ENCODE results near the gene ANO7. TPM values are rescaled to one million over a fixed set of nuclear protein-coding genes. Genes with fewer than 3 reads are reported as not detected.

The ANO7 gene
- total and polyA plus RNA-seq, 2 experiments from 2014 or later = 0.22 to 2.6 TPM

DNA sequence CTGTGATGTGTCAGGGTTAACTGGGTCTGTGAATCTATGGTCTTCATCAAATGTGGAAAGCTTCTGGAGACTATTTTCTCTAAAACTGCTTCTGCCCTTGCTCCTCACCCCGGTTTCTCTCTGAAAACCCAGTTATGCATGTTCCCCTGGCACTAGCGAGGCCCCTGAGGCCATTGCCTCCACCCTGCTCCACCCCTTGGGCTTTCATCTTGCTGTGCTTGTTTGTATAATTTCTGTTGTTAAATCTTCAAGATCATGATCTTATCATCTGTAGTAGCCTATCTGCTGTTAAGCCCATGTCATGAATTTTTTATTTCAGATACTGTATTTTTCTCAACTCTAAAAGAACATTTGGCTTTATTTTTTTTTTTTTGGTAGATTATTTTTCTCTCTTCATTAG is 14.9 kb upstream of the ANO7 start:
- Histone ChIP-seq H3K9me3 (ENCODE audit: low read depth) (no peaks in the 10 kb centered on the region), H3K9me2 (ENCODE audit: insufficient read depth) (no peaks in the 10 kb centered on the region), H3K4me2 (ENCODE audit: unreplicated experiment) (no peak overlapping the region), H3K4me3 (no peak overlapping the region), H3K4me1 (ENCODE audit: insufficient read depth) (no peaks in the 10 kb centered on the region), H3K36me3 (ENCODE audit: low read depth) (peaks cover 29% of the 10 kb centered on the region), H3K27ac (no peak overlapping the region), H3F3A (ENCODE audit: insufficient read depth) (0 out of 2 replicates have a peak, but pooled peaks cover 6% of the 10 kb centered on the region), H4K20me1 (ENCODE audit: insufficient read depth) (no peaks in the 10 kb centered on the region), H2AFZ (no peak overlapping the region), H3K27me3 (replicated peaks; ENCODE audit: insufficient read depth) (no peaks in the 10 kb centered on the region), H3K9ac (no peak overlapping the region), H3K79me2 (ENCODE audit: insufficient read depth) (no peaks in the 10 kb centered on the region)
- TF ChIP-seq EZH2 (IDR thresholded peaks at IDR 0.05; ENCODE audit: insufficient read depth, poor library complexity, severe bottlenecking) (no peak), EZH2phosphoT487 (IDR thresholded peaks at IDR 0.05; ENCODE audit: insufficient read depth, low read depth) (no peak)
- in situ Hi-C loops (cut with MboI) = no loop called here
- 49 to 57% methylated on average over 2 of the region's 2 CpGs for WGBS, 2 experiments (ENCODE audit: low coverage in 1 of 2, low lambda C conversion rate in 2 of 2, missing lambda C conversion rate in 2 of 2)
- DNase-seq = no peak

DNA sequence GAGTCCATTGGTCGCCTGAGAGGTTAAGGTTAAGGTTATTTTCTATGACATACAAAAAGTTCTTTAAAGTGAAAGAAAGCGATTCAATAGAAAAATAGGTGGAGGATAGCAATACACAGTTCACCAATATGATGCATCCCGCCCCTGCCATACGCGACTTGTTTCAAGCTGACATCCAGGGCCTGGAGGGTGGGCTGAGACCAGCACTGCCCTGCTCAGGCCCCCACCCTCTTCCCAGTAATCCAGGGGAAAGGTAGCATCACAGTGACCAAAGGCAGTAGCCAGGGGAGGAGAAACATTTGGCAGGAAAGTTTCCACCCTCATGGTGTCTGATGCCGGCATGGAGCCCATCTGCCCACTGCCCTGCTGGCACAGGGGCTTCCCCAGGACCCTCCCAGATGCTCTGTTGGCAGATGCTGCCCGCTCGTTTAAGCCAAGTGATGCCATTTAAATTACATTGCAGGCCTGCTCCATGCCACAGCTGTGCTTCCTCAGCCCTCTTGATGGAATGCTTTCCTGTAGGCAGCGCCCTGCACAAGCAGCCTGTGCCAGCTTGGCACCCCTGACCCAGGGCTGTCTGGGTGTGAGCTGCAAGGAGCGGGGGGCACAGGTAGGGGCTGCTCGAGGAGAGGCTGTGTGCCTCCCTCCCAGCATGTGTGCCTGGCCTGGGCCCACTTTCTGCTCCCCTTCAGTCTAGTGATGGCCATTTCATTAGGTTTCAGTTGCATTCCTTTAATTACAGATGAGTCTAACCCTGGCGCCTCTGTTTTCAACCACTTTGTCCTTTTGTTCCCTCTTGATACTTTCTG is 10.7 kb upstream of the ANO7 start:
- peaks cover 19% of the 10 kb centered on the region for H3F3A ChIP-seq (ENCODE audit: insufficient read depth)
- in situ Hi-C loops (cut with MboI) = no loop called here
- no peaks in the 10 kb centered on the region for H3K79me2 ChIP-seq (ENCODE audit: insufficient read depth)
- H2AFZ ChIP-seq = no peak overlapping the region
- H3K27me3 ChIP-seq (replicated peaks; ENCODE audit: insufficient read depth) = no peaks in the 10 kb centered on the region
- H3K36me3 ChIP-seq (ENCODE audit: low read depth) = no peaks in the 10 kb centered on the region; the same call in 1 of the 2 replicates
- H3K4me3 ChIP-seq = no peak overlapping the region
- no peak overlapping the region for H3K27ac ChIP-seq
- no peak for DNase-seq
- H3K4me1 ChIP-seq (ENCODE audit: insufficient read depth) = peaks cover 13% of the 10 kb centered on the region
- no peak for TF ChIP-seq EZH2phosphoT487 (IDR thresholded peaks at IDR 0.05; ENCODE audit: insufficient read depth, low read depth)
- TF ChIP-seq EZH2 (IDR thresholded peaks at IDR 0.05; ENCODE audit: insufficient read depth, poor library complexity, severe bottlenecking) = no peak
- WGBS, 2 experiments (ENCODE audit: low coverage in 1 of 2, low lambda C conversion rate in 2 of 2, missing lambda C conversion rate in 2 of 2) = 94 to 95% methylated on average over 12 of the region's 12 CpGs
- H3K9ac ChIP-seq = no peak overlapping the region
- H4K20me1 ChIP-seq (ENCODE audit: insufficient read depth) = no peaks in the 10 kb centered on the region
- H3K9me3 ChIP-seq (ENCODE audit: low read depth) = no peaks in the 10 kb centered on the region
- no peak overlapping the region for H3K4me2 ChIP-seq (ENCODE audit: unreplicated experiment)
- no peaks in the 10 kb centered on the region for H3K9me2 ChIP-seq (ENCODE audit: insufficient read depth)

DNA sequence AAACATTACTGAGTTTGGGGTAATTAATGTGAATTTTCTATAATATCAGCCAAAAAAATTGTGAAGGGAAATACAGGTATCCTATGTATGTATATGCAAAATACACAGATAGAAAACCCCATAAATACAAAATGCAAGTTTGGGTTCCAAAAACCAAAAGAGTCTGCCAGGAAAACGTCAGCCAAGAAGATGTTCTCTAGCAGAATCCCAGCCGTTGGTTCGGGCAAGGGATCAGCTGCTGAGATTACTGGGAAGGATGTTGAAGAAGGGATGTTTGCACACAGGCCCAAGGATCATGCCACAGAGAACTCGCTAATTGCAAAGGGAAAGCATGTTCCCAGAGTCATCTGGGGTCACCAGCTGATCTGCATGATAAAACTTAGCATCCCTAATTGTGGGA is 9.5 kb upstream of the ANO7 start:
- H3K9ac ChIP-seq = no peak overlapping the region
- 32% methylated on average over 4 of the region's 4 CpGs for WGBS, 2 experiments (ENCODE audit: low coverage in 1 of 2, low lambda C conversion rate in 2 of 2, missing lambda C conversion rate in 2 of 2)
- no peak overlapping the region for H3K4me3 ChIP-seq
- H3K4me2 ChIP-seq (ENCODE audit: unreplicated experiment) = no peak overlapping the region
- TF ChIP-seq EZH2 (IDR thresholded peaks at IDR 0.05; ENCODE audit: insufficient read depth, poor library complexity, severe bottlenecking) = no peak
- no peak for TF ChIP-seq EZH2phosphoT487 (IDR thresholded peaks at IDR 0.05; ENCODE audit: insufficient read depth, low read depth)
- in situ Hi-C loops (cut with MboI) = no loop called here
- no peaks in the 10 kb centered on the region for H3K9me3 ChIP-seq (ENCODE audit: low read depth)
- H4K20me1 ChIP-seq (ENCODE audit: insufficient read depth) = no peaks in the 10 kb centered on the region
- H3K79me2 ChIP-seq (ENCODE audit: insufficient read depth) = no peaks in the 10 kb centered on the region
- H3K36me3 ChIP-seq (ENCODE audit: low read depth) = peaks cover 3% of the 10 kb centered on the region; the same call in 1 of the 2 replicates
- peaks cover 19% of the 10 kb centered on the region for H3F3A ChIP-seq (ENCODE audit: insufficient read depth)
- DNase-seq = no peak
- peaks cover 13% of the 10 kb centered on the region for H3K4me1 ChIP-seq (ENCODE audit: insufficient read depth)
- H3K27ac ChIP-seq = no peak overlapping the region
- no peaks in the 10 kb centered on the region for H3K27me3 ChIP-seq (replicated peaks; ENCODE audit: insufficient read depth)
- H2AFZ ChIP-seq = no peak overlapping the region
- H3K9me2 ChIP-seq (ENCODE audit: insufficient read depth) = no peaks in the 10 kb centered on the region

DNA sequence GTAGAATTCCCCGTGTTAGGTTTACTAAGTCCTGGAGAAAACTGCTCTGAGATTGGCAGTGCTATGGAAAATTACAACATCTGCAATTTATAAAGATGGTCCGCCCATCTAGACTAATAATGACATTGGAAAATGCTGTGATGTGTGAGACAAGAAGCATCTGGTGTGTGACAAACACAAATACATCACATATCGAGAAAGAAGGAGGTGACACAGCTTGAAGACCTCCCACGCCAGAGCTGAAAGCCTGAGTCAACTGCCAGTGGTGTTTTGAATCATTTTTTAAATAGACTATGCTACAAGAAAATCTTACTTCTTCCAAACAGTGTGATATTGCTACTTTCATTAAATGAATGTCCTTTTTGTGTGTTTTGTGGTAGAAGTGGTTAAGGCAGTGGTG is 8.6 kb upstream of the ANO7 start:
- in situ Hi-C loops (cut with MboI) = no loop called here
- no peaks in the 10 kb centered on the region for H4K20me1 ChIP-seq (ENCODE audit: insufficient read depth)
- TF ChIP-seq EZH2 (IDR thresholded peaks at IDR 0.05; ENCODE audit: insufficient read depth, poor library complexity, severe bottlenecking) (no peak), EZH2phosphoT487 (IDR thresholded peaks at IDR 0.05; ENCODE audit: insufficient read depth, low read depth) (no peak)
- no peaks in the 10 kb centered on the region for H3K9me3 ChIP-seq (ENCODE audit: low read depth)
- H3K4me2 ChIP-seq (ENCODE audit: unreplicated experiment) = no peak overlapping the region
- H3K4me3 ChIP-seq = no peak overlapping the region
- peak; percentile 87 for DNase-seq
- no peaks in the 10 kb centered on the region for H3K9me2 ChIP-seq (ENCODE audit: insufficient read depth)
- H3K4me1 ChIP-seq (ENCODE audit: insufficient read depth) = peaks cover 13% of the 10 kb centered on the region
- peaks cover 3% of the 10 kb centered on the region; the same call in 1 of the 2 replicates for H3K36me3 ChIP-seq (ENCODE audit: low read depth)
- H3F3A ChIP-seq (ENCODE audit: insufficient read depth) = peaks cover 19% of the 10 kb centered on the region
- no peaks in the 10 kb centered on the region for H3K27me3 ChIP-seq (replicated peaks; ENCODE audit: insufficient read depth)
- no peak overlapping the region for H3K9ac ChIP-seq
- peak overlapping the region; percentile 48 for H3K27ac ChIP-seq
- H2AFZ ChIP-seq = no peak overlapping the region
- H3K79me2 ChIP-seq (ENCODE audit: insufficient read depth) = no peaks in the 10 kb centered on the region
- WGBS, 2 experiments (ENCODE audit: low coverage in 1 of 2, low lambda C conversion rate in 2 of 2, missing lambda C conversion rate in 2 of 2) = 11 to 15% methylated on average over 4 of the region's 4 CpGs

All from GM23248 (cell line).